ENCODE measurements around the gene TBC1D1.

The TBC1D1 gene

DNA sequence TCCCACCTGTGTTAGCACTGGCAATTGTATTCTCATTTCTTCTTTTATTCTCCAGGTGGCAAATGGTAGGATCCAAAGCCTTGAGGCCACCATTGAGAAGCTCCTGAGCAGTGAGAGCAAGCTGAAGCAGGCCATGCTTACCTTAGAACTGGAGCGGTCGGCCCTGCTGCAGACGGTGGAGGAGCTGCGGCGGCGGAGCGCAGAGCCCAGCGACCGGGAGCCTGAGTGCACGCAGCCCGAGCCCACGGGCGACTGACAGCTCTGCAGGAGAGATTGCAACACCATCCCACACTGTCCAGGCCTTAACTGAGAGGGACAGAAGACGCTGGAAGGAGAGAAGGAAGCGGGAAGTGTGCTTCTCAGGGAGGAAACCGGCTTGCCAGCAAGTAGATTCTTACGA lies 246.2 kb downstream of the TBC1D1 start:
- TF ChIP-seq, protein P1, sequence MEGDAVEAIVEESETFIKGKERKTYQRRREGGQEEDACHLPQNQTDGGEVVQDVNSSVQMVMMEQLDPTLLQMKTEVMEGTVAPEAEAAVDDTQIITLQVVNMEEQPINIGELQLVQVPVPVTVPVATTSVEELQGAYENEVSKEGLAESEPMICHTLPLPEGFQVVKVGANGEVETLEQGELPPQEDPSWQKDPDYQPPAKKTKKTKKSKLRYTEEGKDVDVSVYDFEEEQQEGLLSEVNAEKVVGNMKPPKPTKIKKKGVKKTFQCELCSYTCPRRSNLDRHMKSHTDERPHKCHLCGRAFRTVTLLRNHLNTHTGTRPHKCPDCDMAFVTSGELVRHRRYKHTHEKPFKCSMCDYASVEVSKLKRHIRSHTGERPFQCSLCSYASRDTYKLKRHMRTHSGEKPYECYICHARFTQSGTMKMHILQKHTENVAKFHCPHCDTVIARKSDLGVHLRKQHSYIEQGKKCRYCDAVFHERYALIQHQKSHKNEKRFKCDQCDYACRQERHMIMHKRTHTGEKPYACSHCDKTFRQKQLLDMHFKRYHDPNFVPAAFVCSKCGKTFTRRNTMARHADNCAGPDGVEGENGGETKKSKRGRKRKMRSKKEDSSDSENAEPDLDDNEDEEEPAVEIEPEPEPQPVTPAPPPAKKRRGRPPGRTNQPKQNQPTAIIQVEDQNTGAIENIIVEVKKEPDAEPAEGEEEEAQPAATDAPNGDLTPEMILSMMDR (IDR thresholded peaks at IDR 0.05; ENCODE audit: low read depth, low read length, missing control alignments): no peak
- H3K4me3 ChIP-seq (replicated peaks; ENCODE audit: low read depth, low read length): no peak overlapping the region
- no peak for DNase-seq (ENCODE audit: extremely low read depth, low read depth)

DNA sequence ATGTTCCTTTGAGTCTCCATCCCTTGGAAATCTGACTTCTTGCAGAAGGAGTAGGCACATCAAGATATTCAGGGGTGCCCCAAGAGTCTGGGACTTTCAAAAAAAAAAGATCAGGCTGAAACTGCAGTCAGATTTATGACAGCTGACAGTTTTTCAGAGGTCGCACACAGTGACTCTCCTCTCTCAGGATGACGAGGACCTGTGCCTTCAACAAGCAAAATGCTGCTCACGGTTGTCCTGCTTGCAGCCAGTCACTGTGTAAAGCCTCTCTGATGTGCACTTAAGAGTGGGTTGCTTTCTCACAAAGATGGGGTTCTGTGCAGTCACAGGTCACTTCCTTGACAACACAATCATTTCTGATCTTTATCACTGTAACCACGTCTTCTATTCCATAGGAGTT lies 247.5 kb downstream of the TBC1D1 start:
- DNase-seq (ENCODE audit: extremely low read depth, low read depth): no peak
- no peak overlapping the region for H3K4me3 ChIP-seq (replicated peaks; ENCODE audit: low read depth, low read length)
- TF ChIP-seq, protein P1 (IDR thresholded peaks at IDR 0.05; ENCODE audit: low read depth, low read length, missing control alignments): no peak

DNA sequence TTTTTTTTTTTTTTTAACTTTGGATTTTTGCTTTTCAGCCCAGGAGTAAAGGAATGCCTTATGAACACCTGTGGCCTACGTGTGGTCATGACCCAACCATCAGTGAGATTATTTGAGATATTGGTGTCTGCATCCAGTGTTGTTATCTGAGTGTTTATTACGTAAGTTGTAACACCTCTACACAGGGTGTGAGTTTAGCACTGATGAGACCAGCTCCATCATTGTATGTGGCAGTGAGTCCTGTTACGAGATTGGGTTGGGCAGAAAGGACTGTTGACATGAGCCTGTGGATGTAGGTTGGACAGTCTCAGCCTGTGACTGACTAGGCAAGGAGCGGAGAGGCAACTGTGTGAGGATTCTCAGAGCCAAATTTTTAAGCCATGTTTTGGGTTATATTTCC lies 248.3 kb downstream of the TBC1D1 start:
- TF ChIP-seq, protein P1 (IDR thresholded peaks at IDR 0.05; ENCODE audit: low read depth, low read length, missing control alignments): no peak
- DNase-seq (ENCODE audit: extremely low read depth, low read depth): no peak
- H3K4me3 ChIP-seq (replicated peaks; ENCODE audit: low read depth, low read length): no peak overlapping the region

DNA sequence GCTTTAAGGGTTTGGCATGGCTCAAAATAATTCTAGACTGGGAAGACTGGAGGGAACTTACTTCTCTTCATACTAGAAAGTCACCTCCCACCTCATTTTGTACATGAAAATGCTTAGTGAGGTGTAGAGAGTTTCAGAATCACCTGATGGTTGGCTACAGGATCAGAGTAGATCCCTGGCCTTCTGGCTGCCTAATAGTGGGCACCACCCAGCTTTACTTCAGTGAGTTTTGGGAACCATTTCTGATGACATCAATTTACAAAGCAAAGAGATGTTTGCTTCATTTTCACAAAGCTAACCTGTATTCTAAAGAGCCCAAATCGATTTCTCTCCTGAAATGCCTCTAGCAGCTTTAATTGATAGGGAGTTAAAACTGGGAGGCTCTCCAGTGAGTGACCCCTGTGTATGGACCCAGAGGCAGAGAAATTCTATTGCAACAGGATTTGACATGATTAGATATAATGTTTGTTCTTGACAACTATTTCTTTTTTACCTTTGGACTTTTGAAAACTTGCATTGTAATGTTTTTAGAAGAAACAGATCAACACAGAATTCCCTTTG lies 249.8 kb downstream of the TBC1D1 start:
- no peak overlapping the region for H3K4me3 ChIP-seq (replicated peaks; ENCODE audit: low read depth, low read length)
- TF ChIP-seq, protein P1 (IDR thresholded peaks at IDR 0.05; ENCODE audit: low read depth, low read length, missing control alignments): no peak
- DNase-seq (ENCODE audit: extremely low read depth, low read depth): no peak

DNA sequence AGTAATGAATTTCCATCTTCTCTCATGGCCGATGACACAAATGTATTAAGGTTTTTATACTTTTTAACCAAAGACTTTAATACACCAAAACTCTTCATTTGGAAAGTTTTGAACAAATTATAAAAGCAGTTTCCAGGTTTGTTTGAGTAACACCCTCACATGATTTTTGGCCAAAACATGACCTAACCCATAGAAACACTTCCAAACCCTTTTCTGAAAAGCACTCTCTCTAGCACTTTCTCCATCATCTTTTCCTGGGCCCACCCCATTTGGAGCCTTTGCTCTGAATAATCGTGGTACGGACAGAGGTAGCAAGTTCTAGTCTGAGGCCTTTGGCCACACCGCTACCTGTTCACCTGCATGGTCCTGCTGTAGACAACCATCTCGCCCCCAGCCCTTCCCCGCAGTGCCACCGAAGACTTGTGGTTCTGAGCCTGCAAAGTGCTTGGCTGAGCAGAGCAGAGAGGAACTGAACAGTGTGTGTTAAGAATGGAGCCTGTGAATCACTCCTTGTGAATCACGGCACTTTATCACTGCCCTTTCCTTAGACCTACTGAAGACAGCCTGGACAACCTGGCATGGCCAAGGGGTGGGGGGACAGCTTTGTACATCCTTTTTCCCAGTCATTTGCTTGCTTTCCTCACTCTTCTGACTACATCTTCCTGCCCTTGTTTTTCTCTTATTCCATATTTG lies 251.1 kb downstream of the TBC1D1 start:
- no peak for DNase-seq (ENCODE audit: extremely low read depth, low read depth)
- TF ChIP-seq, protein P1 (IDR thresholded peaks at IDR 0.05; ENCODE audit: low read depth, low read length, missing control alignments): no peak
- H3K4me3 ChIP-seq (replicated peaks; ENCODE audit: low read depth, low read length): no peak overlapping the region

DNA sequence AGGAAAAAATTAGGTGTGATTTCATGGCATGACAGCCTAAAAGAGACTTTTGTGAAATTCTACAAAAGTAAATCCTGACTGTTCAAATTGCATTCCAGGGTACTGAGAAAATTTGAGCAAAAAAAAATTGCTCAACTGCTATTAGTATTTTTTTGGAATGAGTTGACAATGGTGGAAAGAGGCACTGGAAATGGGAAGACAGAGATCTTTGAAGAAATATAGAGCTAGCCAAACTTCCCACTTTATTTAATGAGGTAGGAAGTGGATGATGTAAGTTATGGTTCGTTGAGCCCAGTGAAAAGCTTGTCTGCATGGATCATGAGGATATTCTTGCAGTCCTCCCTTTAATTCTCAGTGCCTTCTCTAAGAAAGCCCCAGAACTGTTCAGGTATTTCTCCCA lies 253.1 kb downstream of the TBC1D1 start:
- DNase-seq (ENCODE audit: extremely low read depth, low read depth): no peak
- H3K4me3 ChIP-seq (replicated peaks; ENCODE audit: low read depth, low read length): no peak overlapping the region
- TF ChIP-seq, protein P1 (IDR thresholded peaks at IDR 0.05; ENCODE audit: low read depth, low read length, missing control alignments): no peak
